ENCODE measurements around the gene SEMA7A.
"Not testable (repeated sequence)": the region's sequence is repeated elsewhere in the genome, so short reads cannot be mapped to it uniquely, and the experiment has no call there.

SEMA7A gene

DNA sequence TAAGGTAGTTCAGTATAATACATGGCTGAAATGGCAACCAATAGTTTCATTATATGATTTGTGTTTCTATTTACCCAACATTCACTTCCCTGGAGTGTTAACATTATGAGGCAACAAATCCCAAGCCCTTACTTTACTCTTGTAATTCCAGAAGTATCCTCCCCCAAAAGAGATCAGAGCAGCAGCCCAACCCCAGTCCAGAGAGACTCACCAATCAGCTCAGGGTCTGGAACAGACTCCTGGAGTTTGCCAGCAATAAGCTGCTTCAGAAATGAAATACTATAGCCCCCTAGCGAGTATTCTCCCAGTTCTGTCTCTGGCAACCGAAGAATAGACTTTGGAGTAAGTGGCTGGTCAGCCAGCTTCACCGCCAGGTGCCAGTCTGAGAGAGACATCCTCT, 24.7 kb upstream of the SEMA7A start:
- TF ChIP-seq, protein P1, sequence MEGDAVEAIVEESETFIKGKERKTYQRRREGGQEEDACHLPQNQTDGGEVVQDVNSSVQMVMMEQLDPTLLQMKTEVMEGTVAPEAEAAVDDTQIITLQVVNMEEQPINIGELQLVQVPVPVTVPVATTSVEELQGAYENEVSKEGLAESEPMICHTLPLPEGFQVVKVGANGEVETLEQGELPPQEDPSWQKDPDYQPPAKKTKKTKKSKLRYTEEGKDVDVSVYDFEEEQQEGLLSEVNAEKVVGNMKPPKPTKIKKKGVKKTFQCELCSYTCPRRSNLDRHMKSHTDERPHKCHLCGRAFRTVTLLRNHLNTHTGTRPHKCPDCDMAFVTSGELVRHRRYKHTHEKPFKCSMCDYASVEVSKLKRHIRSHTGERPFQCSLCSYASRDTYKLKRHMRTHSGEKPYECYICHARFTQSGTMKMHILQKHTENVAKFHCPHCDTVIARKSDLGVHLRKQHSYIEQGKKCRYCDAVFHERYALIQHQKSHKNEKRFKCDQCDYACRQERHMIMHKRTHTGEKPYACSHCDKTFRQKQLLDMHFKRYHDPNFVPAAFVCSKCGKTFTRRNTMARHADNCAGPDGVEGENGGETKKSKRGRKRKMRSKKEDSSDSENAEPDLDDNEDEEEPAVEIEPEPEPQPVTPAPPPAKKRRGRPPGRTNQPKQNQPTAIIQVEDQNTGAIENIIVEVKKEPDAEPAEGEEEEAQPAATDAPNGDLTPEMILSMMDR (conservative IDR thresholded peaks at IDR 0.05), result no peak
- no peak for TF ChIP-seq ZFX (IDR thresholded peaks at IDR 0.05)
- H3K27ac ChIP-seq, result no peak overlapping the region

DNA sequence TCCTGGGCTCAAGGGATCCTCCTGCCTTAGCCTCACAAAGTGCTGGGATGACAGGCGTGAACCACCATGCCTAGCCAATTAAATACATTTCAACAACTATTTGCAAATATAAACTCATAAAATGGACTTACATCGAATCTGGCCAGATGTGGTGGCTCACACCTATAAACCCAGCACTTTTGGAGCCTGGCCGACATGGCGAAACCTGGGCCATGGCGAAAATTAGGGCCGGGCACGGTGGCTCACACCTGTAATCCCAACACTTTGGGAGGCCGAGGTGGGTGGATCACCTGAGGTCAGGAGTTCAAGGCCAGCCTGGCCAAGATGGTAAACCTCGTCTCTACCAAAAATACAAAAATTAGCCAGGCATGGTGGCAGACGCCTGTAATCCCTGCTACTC, 23.3 kb upstream of the SEMA7A start:
- H3K27ac ChIP-seq, result not testable (repeated sequence)

DNA sequence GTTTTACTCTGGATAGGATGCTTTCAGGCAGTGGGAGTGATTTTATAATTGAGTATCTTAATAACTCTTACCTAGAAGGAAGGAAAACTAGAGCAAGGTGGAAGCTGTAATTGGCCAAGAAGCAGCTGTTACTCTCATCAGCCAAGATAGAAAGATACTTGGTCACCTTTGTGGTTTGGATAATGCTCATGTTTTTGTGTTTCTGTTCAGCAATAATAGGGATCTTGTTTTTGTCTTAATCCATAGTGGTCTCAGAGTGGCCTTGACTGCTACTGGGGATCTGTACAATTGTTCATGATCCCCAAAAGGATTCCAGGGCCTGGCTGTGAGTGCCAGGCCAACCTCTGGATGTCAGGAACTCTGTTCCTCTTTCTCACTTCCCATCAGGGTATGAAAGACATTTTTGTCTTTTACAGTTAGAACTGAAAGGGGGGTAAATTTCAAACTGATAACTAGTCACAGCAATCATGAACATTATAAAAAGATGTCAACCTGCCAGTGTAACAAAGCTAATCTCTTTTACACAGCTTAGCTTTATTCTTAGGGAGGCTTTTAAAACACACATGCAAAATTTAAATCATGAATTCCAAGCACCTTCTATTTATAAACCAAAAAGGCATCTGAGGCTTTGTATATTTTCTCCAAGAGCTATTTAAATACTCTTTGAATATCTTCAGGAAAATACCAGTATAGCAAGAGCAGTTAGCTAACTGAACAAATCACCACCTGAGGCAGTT, 21.2 kb upstream of the SEMA7A start:
- no peak for TF ChIP-seq ZFX (IDR thresholded peaks at IDR 0.05)
- TF ChIP-seq, protein P1 (conservative IDR thresholded peaks at IDR 0.05), result no peak
- no peak overlapping the region for H3K27ac ChIP-seq

DNA sequence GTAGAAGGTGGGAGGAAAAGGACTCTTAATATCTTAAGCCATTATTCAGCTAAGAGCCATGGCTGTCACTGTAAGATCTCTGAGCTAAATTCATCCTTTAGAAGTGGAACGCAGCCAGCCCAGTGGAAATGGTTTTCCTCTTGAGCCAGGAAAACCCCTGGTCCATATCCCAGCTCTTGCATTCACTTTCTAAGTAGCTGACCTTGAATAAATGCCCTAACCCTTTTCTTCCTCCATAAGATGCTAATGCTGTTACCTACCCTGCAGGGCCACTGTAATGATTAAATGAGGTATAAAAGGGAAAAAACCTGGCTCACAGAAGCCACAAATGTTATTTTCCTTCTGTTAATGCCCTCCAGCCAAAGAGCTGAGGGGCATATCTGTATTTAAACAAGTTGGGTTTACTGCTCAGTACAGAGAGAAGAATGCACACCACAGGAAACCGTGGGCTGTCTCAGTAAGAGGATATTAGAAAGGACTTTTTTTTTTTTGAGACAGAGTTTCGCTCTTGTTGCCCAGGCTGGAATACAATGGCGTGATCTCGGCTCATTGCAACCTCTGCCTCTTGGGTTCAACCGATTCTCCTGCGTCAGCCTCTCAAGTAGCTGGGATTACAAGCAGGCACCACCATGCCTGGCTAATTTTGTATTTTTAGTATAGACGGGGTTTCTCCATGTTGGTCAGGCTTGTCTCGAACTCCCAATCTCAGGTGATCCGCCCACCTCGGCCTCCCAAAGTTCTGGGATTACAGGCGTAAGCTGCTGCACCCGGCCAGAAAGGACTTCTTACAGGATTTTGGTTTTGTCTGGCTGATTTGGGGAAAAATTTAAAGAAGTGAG, 20.4 kb upstream of the SEMA7A start:
- H3K27ac ChIP-seq, result no peak overlapping the region
- no peak for TF ChIP-seq ZFX (IDR thresholded peaks at IDR 0.05)
- TF ChIP-seq, protein P1 (conservative IDR thresholded peaks at IDR 0.05), result no peak

DNA sequence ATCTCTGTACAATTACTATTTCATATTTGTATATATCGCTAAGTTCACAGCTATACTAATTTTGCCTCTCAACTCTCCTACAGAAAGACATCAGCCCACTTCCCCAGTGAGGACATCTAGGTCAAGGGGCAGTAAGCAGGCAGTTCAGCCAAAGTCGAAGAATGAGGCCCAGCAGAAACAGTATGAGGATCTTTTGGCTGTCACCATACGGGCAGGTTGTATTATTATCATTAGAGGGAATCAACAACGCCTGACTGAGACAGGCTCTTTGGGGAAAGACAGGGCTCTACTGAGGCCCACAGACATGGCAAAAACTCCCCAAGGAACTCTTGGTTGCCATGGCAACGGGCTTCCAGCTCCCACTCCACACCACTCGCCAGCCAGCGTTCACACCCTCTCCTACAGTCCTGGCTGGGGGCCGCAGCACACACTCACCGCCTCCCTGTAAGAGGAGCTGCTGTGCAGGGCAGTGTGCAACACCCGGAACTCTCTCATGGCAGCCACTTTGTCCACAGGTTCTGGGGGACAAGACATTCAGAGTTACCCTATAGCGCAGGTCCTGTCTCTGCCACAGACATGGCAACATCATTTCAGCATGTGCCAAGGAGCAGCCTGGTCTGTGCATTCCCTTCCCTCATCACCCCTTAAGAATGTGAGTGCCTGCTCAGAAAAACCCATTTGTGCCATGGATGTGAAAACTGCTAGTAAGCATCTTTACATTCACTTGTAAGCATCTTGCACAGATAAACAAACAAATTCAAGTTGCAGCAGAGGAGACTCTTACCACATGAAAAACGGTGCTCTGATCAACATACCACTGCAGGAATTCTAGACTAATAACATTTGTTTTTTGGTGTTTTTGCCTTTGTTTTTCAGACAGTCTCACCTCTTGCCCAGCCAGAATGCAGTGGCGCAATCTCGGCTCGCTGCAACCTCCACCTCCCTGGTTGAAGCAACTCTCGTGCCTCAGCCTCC, 18.4 kb upstream of the SEMA7A start:
- TF ChIP-seq ZFX (IDR thresholded peaks at IDR 0.05), result no peak
- TF ChIP-seq, protein P1 (conservative IDR thresholded peaks at IDR 0.05), result no peak
- no peak overlapping the region for H3K27ac ChIP-seq

DNA sequence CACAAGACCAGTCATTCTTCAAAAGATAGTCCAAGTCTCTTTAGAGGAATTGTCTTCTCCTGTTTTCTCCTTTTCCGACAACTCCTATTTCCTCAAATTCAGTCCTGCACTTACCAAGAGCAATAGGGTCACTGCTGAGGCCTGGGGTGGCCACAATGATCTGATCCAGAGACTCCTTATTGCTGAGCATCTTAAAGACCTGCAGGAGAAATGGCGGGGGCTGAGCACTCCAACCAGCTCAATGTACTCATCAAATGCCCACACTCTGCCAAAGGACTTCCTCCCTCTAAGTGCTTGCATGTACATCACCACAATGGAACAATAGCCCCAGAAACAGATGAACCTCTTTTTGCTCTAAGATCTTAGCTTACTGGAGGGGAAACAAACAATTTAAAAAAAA, 17.6 kb upstream of the SEMA7A start:
- TF ChIP-seq, protein P1 (conservative IDR thresholded peaks at IDR 0.05), result no peak
- TF ChIP-seq ZFX (IDR thresholded peaks at IDR 0.05), result no peak
- H3K27ac ChIP-seq, result no peak overlapping the region

DNA sequence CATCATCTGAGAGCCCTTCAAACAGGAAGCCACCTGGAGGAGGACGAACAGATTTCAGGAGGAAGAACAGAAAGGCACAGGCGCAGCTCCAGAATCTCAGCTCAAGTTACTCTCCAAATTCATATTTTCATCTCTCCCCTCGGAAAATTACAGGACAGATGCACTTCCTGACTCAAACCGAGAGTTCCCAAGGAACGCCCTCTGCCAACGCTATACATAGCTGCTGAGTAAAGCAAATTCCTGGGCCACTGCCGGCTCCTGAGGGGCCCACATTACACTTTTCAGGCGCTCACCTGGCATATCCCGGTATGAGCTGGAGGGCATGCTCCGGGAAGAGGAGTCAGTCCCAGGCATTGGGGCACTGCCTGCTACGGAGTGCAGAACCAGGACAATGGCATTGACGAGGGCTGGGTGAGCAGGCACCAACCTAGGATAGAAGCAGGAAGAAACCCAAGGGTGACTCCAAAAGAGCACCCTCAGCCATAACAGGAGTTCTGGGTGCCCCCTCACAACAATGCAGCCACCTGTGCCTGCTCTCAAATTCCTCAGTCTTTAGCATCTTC, 16.0 kb upstream of the SEMA7A start:
- no peak overlapping the region for H3K27ac ChIP-seq
- TF ChIP-seq, protein P1 (conservative IDR thresholded peaks at IDR 0.05), result no peak
- no peak for TF ChIP-seq ZFX (IDR thresholded peaks at IDR 0.05)

All from C4-2B (cell line).